HCT116 (cell line): Measurements from ENCODE around the gene TGFBR3. TPM values are rescaled to one million over a fixed set of nuclear protein-coding genes. Genes with fewer than 3 reads are reported as not detected.

Experiments
- ATAC-seq: fragments of 200-7000 bp; cut with Tn5 transposase; 2 replicates; pipeline ENCODE4 v1.9.1; 2020; ENCODE audit warnings: mild to moderate bottlenecking, moderate library complexity
- BruUV-seq: library from RNA; stranded (reverse); fragments of 400-500 nt; replicated peaks from 2 replicates; lab custom pipeline; 2021; lab: Mats Ljungman, UMichigan
- CTCF ChIA-PET: fragments of 300-600 bp; sonication (Branson Sonifier 250); formaldehyde crosslinking; loops from one replicate; lab custom pipeline; 2021; ENCODE audit warnings: antibody characterized with exemption; lab: Charles Lee
- POLR2A ChIA-PET: fragments of 300-600, 350-600 bp; sonication (Branson Sonifier 250); formaldehyde crosslinking; loops from one replicate; lab custom pipeline; 2021; ENCODE audit warnings: antibody characterized with exemption; lab: Charles Lee
- RAD21 ChIA-PET, 2 experiments: fragments of 300-600 bp; sonication (Branson Sonifier 250); formaldehyde crosslinking; loops; one replicate each; lab custom pipeline; 2023; ENCODE audit warnings: low total read pairs in 2 of 2; ENCODE audit not compliant: uncharacterized antibody in 2 of 2, unreplicated experiment in 2 of 2, low non-redundant PET in 1 of 2; lab: Charles Lee
- DNase-seq: peaks from one replicate; pipeline ENCODE4 v3.0.0-alpha.2; 2010; ENCODE audit warnings: low read depth, low spot score
- H2AFZ ChIP-seq: fragments of 200-600 bp; shearing (Covaris generic), sonication (generic); 2 replicates; pipeline ENCODE4 v1.6.1; 2017; ENCODE audit warnings: low read depth, mixed run types, mixed read lengths, antibody characterized with exemption, low read length; ENCODE audit not compliant: poor library complexity, severe bottlenecking
- H3K27ac ChIP-seq: 2 replicates; pipeline ENCODE4 v1.5.1; 2012; ENCODE audit warnings: low read depth, low read length
- H3K27me3 ChIP-seq: fragments of 200-600 bp; sonication (generic); 2 replicates; pipeline ENCODE4 v1.6.1; 2016; ENCODE audit warnings: mixed run types, low read length, mixed read lengths; ENCODE audit not compliant: insufficient read depth
- H3K36me3 ChIP-seq, 2 experiments: fragments of 200-500 bp in 1 of 2; fragments of 200-600 bp in 1 of 2; sonication (Bioruptor generic) in 1 of 2; sonication (generic) in 1 of 2; 2 replicates each; pipeline versions ENCODE4 v1.5.1 to v1.6.1; 2014 to 2016; ENCODE audit warnings: low read length in 2 of 2, inconsistent platforms in 1 of 2, mixed read lengths in 1 of 2, mixed run types in 1 of 2; ENCODE audit not compliant: insufficient read depth in 2 of 2, control insufficient read depth in 1 of 2
- H3K4me1 ChIP-seq, 2 experiments: fragments of 200-600 bp in 1 of 2; sonication (generic) in 1 of 2; 2 replicates each; pipeline versions ENCODE4 v1.5.1 to v1.6.1; 2012 to 2017; ENCODE audit warnings: low read length in 2 of 2, inconsistent platforms in 1 of 2, mild to moderate bottlenecking in 1 of 2, mixed read lengths in 1 of 2, mixed run types in 1 of 2, moderate library complexity in 1 of 2; ENCODE audit not compliant: insufficient read depth in 2 of 2, control insufficient read depth in 1 of 2
- H3K4me2 ChIP-seq: fragments of 200-600 bp; sonication (generic); 2 replicates; pipeline ENCODE4 v1.6.1; 2017; ENCODE audit warnings: mixed run types, low read length, mixed read lengths
- H3K4me3 ChIP-seq, 2 experiments: fragments of 200-600 bp in 1 of 2; sonication (generic) in 1 of 2; replicated peaks in 1 of 2; 2 replicates each; pipeline ENCODE4 v1.5.1; 2011 to 2016; ENCODE audit warnings: low read length in 2 of 2, control low read depth in 1 of 2, low read depth in 1 of 2, mild to moderate bottlenecking in 1 of 2, mixed read lengths in 1 of 2, mixed run types in 1 of 2
- H3K79me2 ChIP-seq: fragments of 200-600 bp; sonication (generic); 2 replicates; pipeline ENCODE4 v1.6.1; 2017; ENCODE audit warnings: mild to moderate bottlenecking, mixed run types, low read length, moderate library complexity, mixed read lengths; ENCODE audit not compliant: insufficient read depth
- H3K9ac ChIP-seq: fragments of 200-600 bp; sonication (generic); 2 replicates; pipeline ENCODE4 v1.6.1; 2016; ENCODE audit warnings: low read length, mixed read lengths
- H3K9me2 ChIP-seq: fragments of 200-600 bp; sonication (generic), shearing (Covaris generic); 2 replicates; pipeline ENCODE4 v1.6.1; 2017; ENCODE audit warnings: mixed run types, mild to moderate bottlenecking, moderate library complexity; ENCODE audit not compliant: insufficient read depth
- H3K9me3 ChIP-seq, 2 experiments: fragments of 200-500 bp in 1 of 2; fragments of 200-600 bp in 1 of 2; sonication (Bioruptor generic) in 1 of 2; sonication (generic) in 1 of 2; 2 replicates each; pipeline ENCODE4 v1.6.1; 2014 to 2017; ENCODE audit warnings: low read length in 2 of 2, mixed read lengths in 2 of 2, inconsistent platforms in 1 of 2, low read depth in 1 of 2, mild to moderate bottlenecking in 1 of 2, mixed run types in 1 of 2, moderate library complexity in 1 of 2; ENCODE audit not compliant: control insufficient read depth in 1 of 2, insufficient read depth in 1 of 2
- H4K20me1 ChIP-seq: fragments of 200-600 bp; sonication (generic), shearing (Covaris generic); 2 replicates; pipeline ENCODE4 v1.6.1; 2017; ENCODE audit warnings: mixed run types, mild to moderate bottlenecking, moderate library complexity; ENCODE audit not compliant: insufficient read depth
- ATF3 ChIP-seq: IDR thresholded peaks from 2 replicates; pipeline ENCODE4 v1.6.1; 2012
- CBX3 ChIP-seq: IDR thresholded peaks from 2 replicates; pipeline ENCODE4 v1.6.1; 2012; ENCODE audit warnings: low read depth
- CEBPB ChIP-seq: IDR thresholded peaks from 2 replicates; pipeline ENCODE4 v1.6.1; 2012; ENCODE audit warnings: low read depth
- CTCF ChIP-seq, 3 experiments: fragments of 200-600 bp in 1 of 3; sonication (generic) in 1 of 3; IDR thresholded peaks in 2 of 3; conservative IDR thresholded peaks in 1 of 3; 2 replicates each; pipeline ENCODE4 v1.5.1; 2012 to 2017; ENCODE audit warnings: low read depth in 2 of 3, low read length in 2 of 3, antibody characterized with exemption in 1 of 3, borderline replicate concordance in 1 of 3, control low read depth in 1 of 3, mild to moderate bottlenecking in 1 of 3, mixed read lengths in 1 of 3, mixed run types in 1 of 3, moderate library complexity in 1 of 3; ENCODE audit not compliant: insufficient read depth in 1 of 3
- EGR1 ChIP-seq: IDR thresholded peaks from 2 replicates; pipeline ENCODE4 v1.6.1; 2012; ENCODE audit warnings: low read depth
- EZH2phosphoT487 ChIP-seq: fragments of 200-600 bp; IDR thresholded peaks from 2 replicates; pipeline ENCODE4 v1.6.1; 2018; ENCODE audit warnings: antibody characterized with exemption, borderline replicate concordance
- JUND ChIP-seq: IDR thresholded peaks from 2 replicates; pipeline ENCODE4 v1.6.1; 2012
- SIN3A ChIP-seq: IDR thresholded peaks from 2 replicates; pipeline ENCODE4 v1.6.1; 2012; ENCODE audit warnings: low read depth
- SP1 ChIP-seq: IDR thresholded peaks from 2 replicates; pipeline ENCODE4 v1.6.1; 2012; ENCODE audit warnings: low read depth
- SRF ChIP-seq: IDR thresholded peaks from 2 replicates; pipeline ENCODE4 v1.6.1; 2012; ENCODE audit warnings: low read depth
- YY1 ChIP-seq: IDR thresholded peaks from 2 replicates; pipeline ENCODE4 v1.6.1; 2011; ENCODE audit warnings: low read length, low read depth, moderate library complexity, mild to moderate bottlenecking; ENCODE audit not compliant: insufficient replicate concordance; ENCODE audit errors: extremely low read depth
- ZFX ChIP-seq: fragments of 450-650 bp; IDR thresholded peaks from 2 replicates; pipeline ENCODE4 v1.6.1; 2017
- ZNF274 ChIP-seq: fragments of 200-500 bp; sonication (Bioruptor generic); IDR thresholded peaks from 2 replicates; pipeline ENCODE4 v1.6.1; 2014; ENCODE audit warnings: mild to moderate bottlenecking, low read depth, low read length, inconsistent platforms
- intact Hi-C: fragments of 100-400 bp; cut with micrococcal nuclease; formaldehyde crosslinking; loops from 2 replicates; pipeline ENCODE4 v1.10.0; 2022
- total RNA-seq: library from RNA; stranded (reverse); gene quantifications from one replicate; pipeline ENCODE4 v1.2.1, GENCODE V29; 2021; ENCODE audit not compliant: unreplicated experiment
- TF ChIP-seq, protein P1 (sequence below): IDR thresholded peaks from 2 replicates; pipeline ENCODE4 v1.6.1; 2011; ENCODE audit warnings: mild to moderate bottlenecking, low read length, moderate library complexity; ENCODE audit not compliant: insufficient replicate concordance; ENCODE audit errors: extremely low read depth
- TF ChIP-seq, protein P2 (sequence below): IDR thresholded peaks from 2 replicates; pipeline ENCODE4 v1.6.1; 2012
- TF ChIP-seq, protein P3 (sequence below): IDR thresholded peaks from 2 replicates; pipeline ENCODE4 v1.6.1; 2012; ENCODE audit warnings: low read depth

TGFBR3 gene
- total RNA-seq, 1 experiment from 2014 or later, result 7.1 TPM

- ChIA-PET RAD21 (interaction anchor here in 1 of 2 experiments (0.6 kb wide), 1 partner anchor 176 kb away, joined by 4 read pairs; no protein-coding TSS in a partner anchor), POLR2A (no interaction called here), CTCF (no interaction called here)
- H3K4me3 ChIP-seq, result no peak overlapping the region
- TF ChIP-seq ATF3, result no peak
- TF ChIP-seq SIN3A, result no peak
- no peak for TF ChIP-seq JUND
- TF ChIP-seq, protein P1, sequence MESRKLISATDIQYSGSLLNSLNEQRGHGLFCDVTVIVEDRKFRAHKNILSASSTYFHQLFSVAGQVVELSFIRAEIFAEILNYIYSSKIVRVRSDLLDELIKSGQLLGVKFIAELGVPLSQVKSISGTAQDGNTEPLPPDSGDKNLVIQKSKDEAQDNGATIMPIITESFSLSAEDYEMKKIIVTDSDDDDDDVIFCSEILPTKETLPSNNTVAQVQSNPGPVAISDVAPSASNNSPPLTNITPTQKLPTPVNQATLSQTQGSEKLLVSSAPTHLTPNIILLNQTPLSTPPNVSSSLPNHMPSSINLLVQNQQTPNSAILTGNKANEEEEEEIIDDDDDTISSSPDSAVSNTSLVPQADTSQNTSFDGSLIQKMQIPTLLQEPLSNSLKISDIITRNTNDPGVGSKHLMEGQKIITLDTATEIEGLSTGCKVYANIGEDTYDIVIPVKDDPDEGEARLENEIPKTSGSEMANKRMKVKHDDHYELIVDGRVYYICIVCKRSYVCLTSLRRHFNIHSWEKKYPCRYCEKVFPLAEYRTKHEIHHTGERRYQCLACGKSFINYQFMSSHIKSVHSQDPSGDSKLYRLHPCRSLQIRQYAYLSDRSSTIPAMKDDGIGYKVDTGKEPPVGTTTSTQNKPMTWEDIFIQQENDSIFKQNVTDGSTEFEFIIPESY, result no peak
- TF ChIP-seq ZNF274, result no peak
- no peak for TF ChIP-seq SRF
- TF ChIP-seq, protein P2, sequence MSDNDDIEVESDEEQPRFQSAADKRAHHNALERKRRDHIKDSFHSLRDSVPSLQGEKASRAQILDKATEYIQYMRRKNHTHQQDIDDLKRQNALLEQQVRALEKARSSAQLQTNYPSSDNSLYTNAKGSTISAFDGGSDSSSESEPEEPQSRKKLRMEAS, result no peak
- no peak for TF ChIP-seq CEBPB
- TF ChIP-seq, protein P3, sequence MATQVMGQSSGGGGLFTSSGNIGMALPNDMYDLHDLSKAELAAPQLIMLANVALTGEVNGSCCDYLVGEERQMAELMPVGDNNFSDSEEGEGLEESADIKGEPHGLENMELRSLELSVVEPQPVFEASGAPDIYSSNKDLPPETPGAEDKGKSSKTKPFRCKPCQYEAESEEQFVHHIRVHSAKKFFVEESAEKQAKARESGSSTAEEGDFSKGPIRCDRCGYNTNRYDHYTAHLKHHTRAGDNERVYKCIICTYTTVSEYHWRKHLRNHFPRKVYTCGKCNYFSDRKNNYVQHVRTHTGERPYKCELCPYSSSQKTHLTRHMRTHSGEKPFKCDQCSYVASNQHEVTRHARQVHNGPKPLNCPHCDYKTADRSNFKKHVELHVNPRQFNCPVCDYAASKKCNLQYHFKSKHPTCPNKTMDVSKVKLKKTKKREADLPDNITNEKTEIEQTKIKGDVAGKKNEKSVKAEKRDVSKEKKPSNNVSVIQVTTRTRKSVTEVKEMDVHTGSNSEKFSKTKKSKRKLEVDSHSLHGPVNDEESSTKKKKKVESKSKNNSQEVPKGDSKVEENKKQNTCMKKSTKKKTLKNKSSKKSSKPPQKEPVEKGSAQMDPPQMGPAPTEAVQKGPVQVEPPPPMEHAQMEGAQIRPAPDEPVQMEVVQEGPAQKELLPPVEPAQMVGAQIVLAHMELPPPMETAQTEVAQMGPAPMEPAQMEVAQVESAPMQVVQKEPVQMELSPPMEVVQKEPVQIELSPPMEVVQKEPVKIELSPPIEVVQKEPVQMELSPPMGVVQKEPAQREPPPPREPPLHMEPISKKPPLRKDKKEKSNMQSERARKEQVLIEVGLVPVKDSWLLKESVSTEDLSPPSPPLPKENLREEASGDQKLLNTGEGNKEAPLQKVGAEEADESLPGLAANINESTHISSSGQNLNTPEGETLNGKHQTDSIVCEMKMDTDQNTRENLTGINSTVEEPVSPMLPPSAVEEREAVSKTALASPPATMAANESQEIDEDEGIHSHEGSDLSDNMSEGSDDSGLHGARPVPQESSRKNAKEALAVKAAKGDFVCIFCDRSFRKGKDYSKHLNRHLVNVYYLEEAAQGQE, result no peak
- no peak for TF ChIP-seq CBX3
- TF ChIP-seq ZFX, result no peak
- no peak for TF ChIP-seq YY1
- no peak for TF ChIP-seq EGR1
- no peak for TF ChIP-seq CTCF (IDR thresholded peaks at IDR 0.05 in 2 of 3, conservative IDR thresholded peaks at IDR 0.05 in 1 of 3; ENCODE audit: borderline replicate concordance in 1 of 3, insufficient read depth in 1 of 3, low read depth in 2 of 3, low read length in 2 of 3)
- TF ChIP-seq EZH2phosphoT487, result no peak
- TF ChIP-seq SP1, result no peak
- intact Hi-C loops, result no loop called here
- no peaks in the 10 kb centered on the region for H3K79me2 ChIP-seq
- no peaks in the 10 kb centered on the region for H3K27me3 ChIP-seq
- DNase-seq (no peak), ATAC-seq (no peak)
- no peaks in the 10 kb centered on the region for H3K4me1 ChIP-seq
- H3K27ac ChIP-seq, result no peak overlapping the region
- H3K9me3 ChIP-seq, result peaks cover 0 to 11% of the 10 kb centered on the region in 2 experiments; a peak in 2 of 4 replicates
- no peaks in the 10 kb centered on the region for H4K20me1 ChIP-seq
- H3K9me2 ChIP-seq, result no peaks in the 10 kb centered on the region
- no peak overlapping the region for H3K4me2 ChIP-seq
- no peak overlapping the region for H3K9ac ChIP-seq
- no TSS peak for BruUV-seq
- no peak overlapping the region for H2AFZ ChIP-seq
- H3K36me3 ChIP-seq, result no peaks in the 10 kb centered on the region
Observed at GRCh38 chr1:91751275-91751674, 134.7 kb downstream of the TGFBR3 start.
